ENCODE data around the gene EIF4EBP2. TPM values are rescaled to one million over a fixed set of nuclear protein-coding genes. Genes with fewer than 3 reads are reported as not detected.

EIF4EBP2 gene
- total RNA-seq, 1 donor from 2014 or later = 122 TPM

- no peak overlapping the region for H3K27ac ChIP-seq
- Mint-ChIP-seq H3K9me3 (no peaks in the 10 kb centered on the region), H3K27me3 (ENCODE audit: insufficient read depth, low read depth) (peaks cover 6% of the 10 kb centered on the region), H3K4me1 (peaks cover 4% of the 10 kb centered on the region), H3K27ac (no peak overlapping the region), H3K36me3 (peaks cover 12% of the 10 kb centered on the region), H3K4me3 (no peak overlapping the region)
- no peak overlapping the region for H3K4me3 ChIP-seq
- no peak overlapping the region for H2AFZ ChIP-seq (replicated peaks)
- H3K79me2 ChIP-seq (ENCODE audit: low read depth) = no peaks in the 10 kb centered on the region
- no peaks in the 10 kb centered on the region for H3K9me3 ChIP-seq (ENCODE audit: low read depth)
- peaks cover 4% of the 10 kb centered on the region for H3F3A ChIP-seq (ENCODE audit: low read depth)
- no peaks in the 10 kb centered on the region for H3K27me3 ChIP-seq
- H3K4me1 ChIP-seq = peaks cover 6% of the 10 kb centered on the region
- H3K36me3 ChIP-seq = no peaks in the 10 kb centered on the region
- no peak overlapping the region for H3K4me2 ChIP-seq
- TF ChIP-seq CTCF (IDR thresholded peaks at IDR 0.05) (no peak), EZH2 (IDR thresholded peaks at IDR 0.05) (no peak), EZH2phosphoT487 (IDR thresholded peaks at IDR 0.05) (no peak)
- no peak overlapping the region for H3K9ac ChIP-seq
- DNase-seq (ENCODE audit: low spot score) = peak; percentile 14
- H4K20me1 ChIP-seq (ENCODE audit: low read depth) = peaks cover 54% of the 10 kb centered on the region
Measured at GRCh38 chr10:70432101-70432500, 28.2 kb downstream of the EIF4EBP2 start.

GRCh38 chr10:70432561-70433263, 28.8 kb downstream of the EIF4EBP2 start:
- Mint-ChIP-seq H3K4me3 (no peak overlapping the region), H3K4me1 (peaks cover 4% of the 10 kb centered on the region), H3K36me3 (peaks cover 12% of the 10 kb centered on the region), H3K27ac (peak overlapping the region; percentile 66), H3K27me3 (ENCODE audit: insufficient read depth, low read depth) (peaks cover 6% of the 10 kb centered on the region), H3K9me3 (no peaks in the 10 kb centered on the region)
- no peak for DNase-seq (ENCODE audit: low spot score)
- H3K4me2 ChIP-seq = no peak overlapping the region
- H3K9ac ChIP-seq = no peak overlapping the region
- H4K20me1 ChIP-seq (ENCODE audit: low read depth) = peaks cover 52% of the 10 kb centered on the region
- peaks cover 6% of the 10 kb centered on the region for H3K27me3 ChIP-seq
- H3K4me1 ChIP-seq = peaks cover 6% of the 10 kb centered on the region
- H3K36me3 ChIP-seq = no peaks in the 10 kb centered on the region
- no peaks in the 10 kb centered on the region for H3K9me3 ChIP-seq (ENCODE audit: low read depth)
- no peak overlapping the region for H3K4me3 ChIP-seq
- H3K27ac ChIP-seq = no peak overlapping the region
- peaks cover 4% of the 10 kb centered on the region for H3F3A ChIP-seq (ENCODE audit: low read depth)
- H3K79me2 ChIP-seq (ENCODE audit: low read depth) = no peaks in the 10 kb centered on the region
- TF ChIP-seq EZH2phosphoT487 (IDR thresholded peaks at IDR 0.05) = no peak
- TF ChIP-seq EZH2 (IDR thresholded peaks at IDR 0.05) = no peak
- no peak for TF ChIP-seq CTCF (IDR thresholded peaks at IDR 0.05)
- H2AFZ ChIP-seq (replicated peaks) = no peak overlapping the region

- Histone ChIP-seq H4K20me1 (ENCODE audit: low read depth) (peaks cover 44% of the 10 kb centered on the region), H2AFZ (replicated peaks) (no peak overlapping the region), H3K27ac (no peak overlapping the region), H3F3A (ENCODE audit: low read depth) (peaks cover 4% of the 10 kb centered on the region), H3K4me2 (no peak overlapping the region), H3K4me1 (peaks cover 6% of the 10 kb centered on the region), H3K9me3 (ENCODE audit: low read depth) (no peaks in the 10 kb centered on the region), H3K4me3 (no peak overlapping the region), H3K36me3 (no peaks in the 10 kb centered on the region), H3K79me2 (ENCODE audit: low read depth) (no peaks in the 10 kb centered on the region), H3K27me3 (peaks cover 16% of the 10 kb centered on the region), H3K9ac (no peak overlapping the region)
- H3K4me3 Mint-ChIP-seq = no peak overlapping the region
- H3K36me3 Mint-ChIP-seq = peaks cover 10% of the 10 kb centered on the region
- H3K27ac Mint-ChIP-seq = no peak overlapping the region
- H3K4me1 Mint-ChIP-seq = peaks cover 4% of the 10 kb centered on the region
- TF ChIP-seq EZH2phosphoT487 (IDR thresholded peaks at IDR 0.05) (no peak), EZH2 (IDR thresholded peaks at IDR 0.05) (no peak), CTCF (IDR thresholded peaks at IDR 0.05) (no peak)
- DNase-seq (ENCODE audit: low spot score) = no peak
- no peaks in the 10 kb centered on the region for H3K9me3 Mint-ChIP-seq
- peaks cover 8% of the 10 kb centered on the region for H3K27me3 Mint-ChIP-seq (ENCODE audit: insufficient read depth, low read depth)
Measured at GRCh38 chr10:70433581-70434280, 29.8 kb downstream of the EIF4EBP2 start.
